ENCODE results near the gene FBXL20. TPM values are rescaled to one million over a fixed set of nuclear protein-coding genes. Genes with fewer than 3 reads are reported as not detected.
A peak's percentile ranks its signal among the peaks of the same experiment; 100 is the strongest.

FBXL20 gene
- total and polyA plus RNA-seq, 9 of the 15 experiments (the other 6 are each of a cell fraction or from before 2014, with no cell fraction given), result 1.8 to 15.1 (median 5.6) TPM

GRCh38 chr17:39239640-39240314 is 161.6 kb downstream of the FBXL20 start:
- H3K27ac ChIP-seq (ENCODE audit: extremely low read depth, low read depth, low read length), result no peak overlapping the region
- WGBS (ENCODE audit: insufficient coverage, low coverage, missing lambda C conversion rate), result 7% methylated on average over 15 of the region's 16 CpGs
- FAIRE-seq, result peak; percentile 83
- TF ChIP-seq RAD21 (CRISPR knock-in tag; conservative IDR thresholded peaks at IDR 0.05 in 1 of 2, IDR thresholded peaks at IDR 0.05 in 1 of 2) (peak in 1 of 2 experiments; percentile 58; a peak in 2 of 4 replicates), L3MBTL2 (IDR thresholded peaks at IDR 0.05) (peak; percentile 49), CC2D1A (IDR thresholded peaks at IDR 0.05) (0 out of 2 replicates have a peak, but pooled peaks have one; percentile 16), CTCF (IDR thresholded peaks at IDR 0.05 in 2 of 3, conservative IDR thresholded peaks at IDR 0.05 in 1 of 3; ENCODE audit: insufficient read depth in 2 of 3, low read depth in 1 of 3, low read length in 3 of 3) (peak; percentile 76 to 89 (median 84)), XRCC5 (IDR thresholded peaks at IDR 0.05; ENCODE audit: low read depth, low read length) (no peak), MEIS2 (IDR thresholded peaks at IDR 0.05; ENCODE audit: partially characterized antibody) (no peak), JUND (IDR thresholded peaks at IDR 0.05; ENCODE audit: borderline replicate concordance, low read depth, low read length) (no peak), JUND (tag; IDR thresholded peaks at IDR 0.05; ENCODE audit: borderline replicate concordance, low read depth, low read length) (peak; percentile 37; the same call in 1 of the 3 replicates), BCOR (IDR thresholded peaks at IDR 0.05) (peak; percentile 47; the same call in 1 of the 2 replicates), EP400 (IDR thresholded peaks at IDR 0.05) (no peak), CREM (IDR thresholded peaks at IDR 0.05; ENCODE audit: low read depth) (peak; percentile 54; the same call in 1 of the 2 replicates), RCOR1 (IDR thresholded peaks at IDR 0.05; ENCODE audit: borderline replicate concordance in 1 of 2, low read depth in 2 of 2, low read length in 2 of 2) (peak in 1 of 2 experiments; percentile 10; a peak in 1 of 4 replicates), MYC (IDR thresholded peaks at IDR 0.05; ENCODE audit: low read depth, low read length) (peak; percentile 35; the same call in 1 of the 2 replicates), MYC (CRISPR knock-in tag; IDR thresholded peaks at IDR 0.05; ENCODE audit: borderline replicate concordance, low read depth) (no peak), CTBP1 (IDR thresholded peaks at IDR 0.05; ENCODE audit: borderline replicate concordance) (peak; percentile 45; the same call in 1 of the 2 replicates), SMC3 (conservative IDR thresholded peaks at IDR 0.05; ENCODE audit: insufficient read depth, low read depth, low read length) (peak; percentile 62), U2AF2 (optimal IDR thresholded peaks at IDR 0.05; ENCODE audit: low read depth, low read length) (no peak), KAT7 (CRISPR knock-in tag; IDR thresholded peaks at IDR 0.05; ENCODE audit: borderline replicate concordance) (no peak), STAG1 (CRISPR knock-in tag; IDR thresholded peaks at IDR 0.05; ENCODE audit: borderline replicate concordance) (0 out of 2 replicates have a peak, but pooled peaks have one; percentile 34)

More at GRCh38 chr17:39239640-39240314, 161.6 kb downstream of the FBXL20 start:
- H3K4me2 ChIP-seq (ENCODE audit: insufficient read depth, low read length), result 0 out of 2 replicates have a peak overlapping the region, but pooled peaks have one; percentile 5
- H3K79me2 ChIP-seq (ENCODE audit: control insufficient read depth, insufficient read depth, low read length), result no peaks in the 10 kb centered on the region
- no peak overlapping the region for H3K4me3 ChIP-seq
- in situ Hi-C loops (cut with MboI), result no loop called here
- peaks cover 0 to 6% of the 10 kb centered on the region in 2 experiments; a peak in 2 of 5 replicates for H3K27me3 ChIP-seq (ENCODE audit: control insufficient read depth in 2 of 2, insufficient read depth in 2 of 2, low read length in 2 of 2)
- no peaks in the 10 kb centered on the region for H3K36me3 ChIP-seq (ENCODE audit: control insufficient read depth, insufficient read depth, low read length)
- H3K9me1 ChIP-seq (ENCODE audit: control insufficient read depth, insufficient read depth, low read length), result no peaks in the 10 kb centered on the region
- H4K20me1 ChIP-seq (replicated peaks; ENCODE audit: control insufficient read depth, insufficient read depth, low read length), result peaks cover 4% of the 10 kb centered on the region; the same call in 1 of the 2 replicates
- DNase-seq (ENCODE audit: extremely low read depth in 1 of 4, low spot score in 3 of 4), result peak; percentile 72 to 79 (median 77)
- peaks cover 2 to 19% of the 10 kb centered on the region in 2 experiments; a peak in 3 of 5 replicates for H3K4me1 ChIP-seq (replicated peaks in 1 of 2; ENCODE audit: control insufficient read depth in 2 of 2, insufficient read depth in 2 of 2, low read length in 2 of 2)
- no peaks in the 10 kb centered on the region for H3K9me3 ChIP-seq (replicated peaks; ENCODE audit: control insufficient read depth, insufficient read depth, low read depth, low read length)
- H2AFZ ChIP-seq (ENCODE audit: low read depth, low read length), result peak overlapping the region; percentile 51; the same call in 1 of the 2 replicates
- BruUV-seq (replicated peaks), result no TSS peak
- intact Hi-C loops (cut with micrococcal nuclease), result loop anchor here (10.0 kb wide), 1 partner anchor 85 kb away; the partner anchor contains the start of gene PLXDC1
- ChIA-PET POLR2A (interaction anchor here (0.5 to 0.7 kb wide), 2 partner anchors 12 to 505 kb away, joined by 3 read pairs; no protein-coding TSS in a partner anchor), CTCF (ENCODE audit: low intra/inter-chr PET ratio) (interaction anchor here (0.7 to 4.7 kb wide), 3 partner anchors 30 to 256 kb away, joined by 3 to 23 read pairs (median 5); no protein-coding TSS in a partner anchor)
- peak; percentile 82 for ATAC-seq
- peak overlapping the region in 1 of 2 experiments; percentile 29; a peak in 1 of 4 replicates for H3K9ac ChIP-seq (ENCODE audit: insufficient read depth in 1 of 2, low read depth in 2 of 2, low read length in 2 of 2)
